Upper lobe of right lung (tissue), 1 donor: ENCODE results near the gene RGL1. TPM values are rescaled to one million over a fixed set of nuclear protein-coding genes. Genes with fewer than 3 reads are reported as not detected.
A peak's percentile ranks its signal among the peaks of the same experiment; 100 is the strongest.

Experiments used
- ATAC-seq: fragments of 200-7000 bp; cut with Tn5 transposase; one replicate; pipeline ENCODE4 v1.9.1; 2020; ENCODE audit warnings: mild to moderate bottlenecking, moderate library complexity
- DNase-seq: peaks from one replicate; pipeline ENCODE4 v3.0.0-alpha.2; 2020
- H3K27ac ChIP-seq: fragments of 200-600 bp; one replicate; pipeline ENCODE4 v1.8.0; 2022
- H3K27me3 ChIP-seq: fragments of 200-600 bp; one replicate; pipeline ENCODE4 v1.8.0; 2022; ENCODE audit warnings: mild to moderate bottlenecking
- H3K36me3 ChIP-seq: fragments of 200-600 bp; one replicate; pipeline ENCODE4 v1.8.0; 2022
- H3K4me1 ChIP-seq: fragments of 200-600 bp; one replicate; pipeline ENCODE4 v1.8.0; 2022
- H3K4me3 ChIP-seq: fragments of 200-600 bp; one replicate; pipeline ENCODE4 v1.8.0; 2022; ENCODE audit warnings: mild to moderate bottlenecking
- H3K9me3 ChIP-seq: fragments of 200-600 bp; one replicate; pipeline ENCODE4 v1.8.0; 2022
- CTCF ChIP-seq: fragments of 200-600 bp; IDR thresholded peaks from one replicate; pipeline ENCODE4 v1.8.0; 2022; ENCODE audit warnings: antibody characterized with exemption
- intact Hi-C: fragments of 100-400 bp; cut with DNase I; formaldehyde crosslinking; loops from one replicate; pipeline ENCODE4 v1.11.0; 2022
- total RNA-seq: library from RNA; stranded (reverse); fragmentation: NEBNext Ultra II Directional; extraction: Animal tissue kit (Norgen Biotek cat#: 25700); gene quantifications from one replicate; pipeline ENCODE4 v1.2.1, GENCODE V29; 2021
- donor health status: DM: no; HTN: yes; CAD: no; lungs with severe emphysema.

RGL1 gene
- total RNA-seq, 1 donor from 2014 or later: 40.9 TPM

- TF ChIP-seq CTCF: no peak
- peaks cover 94% of the 10 kb centered on the region for H3K36me3 ChIP-seq
- H3K27me3 ChIP-seq: no peaks in the 10 kb centered on the region
- H3K4me1 ChIP-seq: peaks cover 12% of the 10 kb centered on the region
- intact Hi-C loops: loop anchor here (10.0 kb wide), 1 partner anchor 255 kb away; the partner anchor contains the start of gene APOBEC4
- H3K9me3 ChIP-seq: no peaks in the 10 kb centered on the region
- DNase-seq: no peak
- no peak for ATAC-seq
- no peak overlapping the region for H3K27ac ChIP-seq
- H3K4me3 ChIP-seq: no peak overlapping the region
Measured at GRCh38 chr1:183909672-183910071, 104.8 kb downstream of the RGL1 start.

DNA sequence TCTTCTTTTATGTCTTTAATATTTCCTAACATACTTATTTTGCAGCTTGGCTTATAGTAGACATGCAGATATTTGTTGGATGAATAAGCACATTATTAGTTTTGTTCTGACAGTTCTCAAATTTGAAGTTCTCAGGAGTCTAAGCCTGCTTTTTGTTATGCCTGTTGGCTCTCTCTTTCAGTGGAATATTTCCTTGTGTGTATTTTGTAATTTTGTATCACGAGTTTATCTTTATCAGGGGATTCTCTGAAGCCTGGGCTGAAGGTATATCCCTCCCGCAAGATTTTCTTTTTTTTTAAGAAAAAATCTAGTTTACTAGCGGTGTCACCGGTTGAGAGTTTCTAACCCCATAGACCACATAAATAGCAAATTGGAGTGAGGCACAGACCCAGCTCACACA lies 105.9 kb downstream of the RGL1 start:
- peaks cover 82% of the 10 kb centered on the region for H3K36me3 ChIP-seq
- no peaks in the 10 kb centered on the region for H3K27me3 ChIP-seq
- ATAC-seq (no peak), DNase-seq (no peak)
- TF ChIP-seq CTCF: no peak
- no peak overlapping the region for H3K27ac ChIP-seq
- H3K9me3 ChIP-seq: no peaks in the 10 kb centered on the region
- intact Hi-C loops: loop anchor here (10.0 kb wide), 1 partner anchor 256 kb away; the partner anchor contains the start of gene APOBEC4
- no peak overlapping the region for H3K4me3 ChIP-seq
- H3K4me1 ChIP-seq: peaks cover 24% of the 10 kb centered on the region

DNA sequence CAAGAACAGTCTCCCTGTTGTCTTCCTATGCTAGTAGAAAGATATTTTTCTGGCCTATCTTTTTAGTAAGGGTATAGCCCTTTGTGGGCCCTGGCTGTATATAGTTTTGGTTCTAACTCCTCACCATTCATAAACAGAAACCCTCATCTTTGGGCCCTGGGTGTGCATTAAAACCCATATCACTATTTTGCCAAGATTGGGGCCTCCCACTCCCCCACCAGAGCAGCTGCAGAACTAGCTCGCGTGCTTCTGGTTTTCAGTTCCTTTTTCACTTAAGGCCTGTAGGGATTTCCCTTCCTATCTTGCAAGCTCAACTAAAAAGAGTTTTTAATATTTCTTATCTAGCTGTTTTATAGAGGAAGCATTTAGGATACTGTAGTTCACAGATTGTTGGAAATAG lies 106.4 kb downstream of the RGL1 start:
- Histone ChIP-seq H3K27me3 (no peaks in the 10 kb centered on the region), H3K4me3 (no peak overlapping the region), H3K27ac (no peak overlapping the region), H3K9me3 (no peaks in the 10 kb centered on the region), H3K4me1 (peaks cover 27% of the 10 kb centered on the region), H3K36me3 (peaks cover 78% of the 10 kb centered on the region)
- DNase-seq: no peak
- ATAC-seq: peak; percentile 36
- intact Hi-C loops: loop anchor here (10.0 kb wide), 1 partner anchor 256 kb away; the partner anchor contains the start of gene APOBEC4
- TF ChIP-seq CTCF: no peak

DNA sequence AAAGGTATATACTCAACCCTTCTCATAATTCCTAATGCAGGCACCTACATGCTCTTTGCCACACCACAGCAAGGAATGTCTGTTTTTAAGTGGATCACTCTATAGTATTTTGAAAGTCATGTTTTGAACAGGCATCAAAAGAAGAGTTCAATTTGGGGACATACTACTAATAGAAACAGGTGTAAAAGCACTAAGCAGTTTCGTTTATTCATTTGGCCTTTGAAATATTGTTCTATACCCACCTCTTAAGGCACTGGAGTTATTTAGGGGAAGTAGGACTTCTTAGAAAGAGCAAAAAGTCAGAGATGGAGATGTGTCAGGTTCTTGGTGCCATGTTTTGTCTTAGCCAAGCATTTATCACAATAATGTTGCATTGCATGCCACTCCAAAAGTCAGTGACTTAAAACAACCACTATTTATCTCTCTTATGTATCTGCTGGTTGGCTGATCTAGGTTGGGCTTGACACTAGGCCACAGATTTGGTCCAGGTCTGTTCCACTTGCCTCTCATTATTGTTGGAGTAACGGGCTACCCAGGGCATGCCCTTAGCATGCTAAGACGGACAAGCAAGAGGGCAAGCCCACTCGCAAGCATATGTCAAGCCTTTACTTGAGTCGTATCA lies 107.5 kb downstream of the RGL1 start:
- no peaks in the 10 kb centered on the region for H3K27me3 ChIP-seq
- H3K4me3 ChIP-seq: no peak overlapping the region
- H3K9me3 ChIP-seq: no peaks in the 10 kb centered on the region
- DNase-seq (no peak), ATAC-seq (no peak)
- intact Hi-C loops: loop anchor here (10.0 kb wide), 1 partner anchor 258 kb away; the partner anchor contains the start of gene APOBEC4
- H3K27ac ChIP-seq: no peak overlapping the region
- H3K36me3 ChIP-seq: peaks cover 77% of the 10 kb centered on the region
- no peak for TF ChIP-seq CTCF
- H3K4me1 ChIP-seq: peaks cover 28% of the 10 kb centered on the region

- intact Hi-C loops: loop anchor here (10.0 kb wide), 1 partner anchor 259 kb away; the partner anchor contains the start of gene APOBEC4
- TF ChIP-seq CTCF: no peak
- Histone ChIP-seq H3K27ac (no peak overlapping the region), H3K27me3 (no peaks in the 10 kb centered on the region), H3K4me3 (no peak overlapping the region), H3K9me3 (no peaks in the 10 kb centered on the region), H3K36me3 (peaks cover 77% of the 10 kb centered on the region), H3K4me1 (peaks cover 28% of the 10 kb centered on the region)
- ATAC-seq (no peak), DNase-seq (no peak)
Measured at GRCh38 chr1:183913567-183913993, 108.7 kb downstream of the RGL1 start.
